Thymus (tissue), 11 donors: ENCODE results near the gene LEO1. TPM values are rescaled to one million over a fixed set of nuclear protein-coding genes. Genes with fewer than 3 reads are reported as not detected.
"Not testable (repeated sequence)": the region's sequence is repeated elsewhere in the genome, so short reads cannot be mapped to it uniquely, and the experiment has no call there.

Source experiments
- DNase-seq, 9 donors: peaks; one replicate each; pipeline ENCODE4 v3.0.0-alpha.2; 2013; ENCODE audit warnings: low spot score in 9 of 9, low read depth in 6 of 9, missing footprints in 1 of 9
- H3K27ac ChIP-seq, 2 donors: one replicate each; pipeline ENCODE4 v1.5.1; 2013; ENCODE audit warnings: control low read depth in 1 of 2, low read depth in 1 of 2, low read length in 1 of 2, mild to moderate bottlenecking in 1 of 2, moderate library complexity in 1 of 2
- H3K27me3 ChIP-seq, 2 donors: one replicate each; pipeline ENCODE4 v1.5.1; 2013; ENCODE audit warnings: low read length in 1 of 2; ENCODE audit not compliant: control insufficient read depth in 2 of 2, insufficient read depth in 1 of 2
- H3K36me3 ChIP-seq, 2 donors: one replicate each; pipeline ENCODE4 v1.5.1; 2013; ENCODE audit warnings: low read length in 1 of 2, mild to moderate bottlenecking in 1 of 2, moderate library complexity in 1 of 2; ENCODE audit not compliant: control insufficient read depth in 2 of 2, insufficient read depth in 2 of 2
- H3K4me1 ChIP-seq, 2 donors: one replicate each; pipeline ENCODE4 v1.5.1; 2013; ENCODE audit warnings: low read length in 2 of 2; ENCODE audit not compliant: control insufficient read depth in 2 of 2, insufficient read depth in 2 of 2
- H3K4me3 ChIP-seq, 2 donors: one replicate each; pipeline ENCODE4 v1.5.1; 2013; ENCODE audit warnings: low read length in 2 of 2, control low read depth in 1 of 2, mild to moderate bottlenecking in 1 of 2
- H3K9me3 ChIP-seq, 2 donors: one replicate each; pipeline ENCODE4 v1.5.1; 2013; ENCODE audit warnings: low read length in 1 of 2, mild to moderate bottlenecking in 1 of 2; ENCODE audit not compliant: control insufficient read depth in 2 of 2, insufficient read depth in 1 of 2
- WGBS: extraction: QIAGEN DNeasy Blood & Tissue Kit; methylation state at CpG from one replicate; pipeline ENCODE4 v1.1.7; 2013; 5-methylcytosine and 5-hydroxymethylcytosine counted together
- polyA plus RNA-seq: library from polyadenylated mRNA; stranded (reverse); fragments of 200-250 nt; gene quantifications from one replicate; pipeline ENCODE4 v1.2.3, GENCODE V29; 2013
- total RNA-seq: library from RNA; stranded (reverse); fragments of 120-200 nt; gene quantifications from one replicate; pipeline ENCODE4 v1.2.4, GENCODE V29; 2013
- donor health status: healthy.

LEO1 gene
- total and polyA plus RNA-seq, 2 donors, result 12.5 to 26.8 TPM

- 93% methylated on average over 5 of the region's 5 CpGs for WGBS
- H3K4me3 ChIP-seq, result no peak overlapping the region
- H3K27me3 ChIP-seq, result no peaks in the 10 kb centered on the region
- no peaks in the 10 kb centered on the region for H3K9me3 ChIP-seq
- no peaks in the 10 kb centered on the region for H3K36me3 ChIP-seq
- DNase-seq, result no peak
- H3K4me1 ChIP-seq, result peaks cover 0 to 8% of the 10 kb centered on the region in 2 donors
- H3K27ac ChIP-seq, result no peak overlapping the region
These were observed 34.4 kb upstream of the LEO1 start for GRCh38 chr15:52005748-52006701.

DNA sequence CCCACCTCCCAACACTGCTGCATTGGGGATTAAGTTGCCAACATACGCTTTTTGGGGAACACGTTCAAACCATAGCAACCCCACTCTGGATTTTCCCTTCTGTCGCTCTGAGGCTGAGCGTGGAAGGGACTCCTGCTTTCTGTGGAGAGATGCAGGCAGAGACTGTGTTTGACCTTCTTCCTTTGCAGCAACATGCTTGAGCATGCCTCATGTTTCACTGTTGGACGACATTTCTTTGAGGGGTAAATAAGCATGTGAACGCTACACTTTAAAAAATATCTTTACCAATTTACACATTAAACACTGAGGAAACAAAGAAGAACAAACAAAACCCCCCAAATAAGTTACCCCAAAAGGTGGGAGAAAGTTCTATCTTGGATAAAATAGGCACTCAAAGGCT, 33.2 kb upstream of the LEO1 start:
- Histone ChIP-seq H3K9me3 (no peaks in the 10 kb centered on the region), H3K4me1 (peaks cover 0 to 8% of the 10 kb centered on the region in 2 donors), H3K27me3 (no peaks in the 10 kb centered on the region), H3K36me3 (no peaks in the 10 kb centered on the region), H3K4me3 (no peak overlapping the region), H3K27ac (no peak overlapping the region)
- no peak for DNase-seq
- WGBS, result 95% methylated on average over 6 of the region's 6 CpGs

DNA sequence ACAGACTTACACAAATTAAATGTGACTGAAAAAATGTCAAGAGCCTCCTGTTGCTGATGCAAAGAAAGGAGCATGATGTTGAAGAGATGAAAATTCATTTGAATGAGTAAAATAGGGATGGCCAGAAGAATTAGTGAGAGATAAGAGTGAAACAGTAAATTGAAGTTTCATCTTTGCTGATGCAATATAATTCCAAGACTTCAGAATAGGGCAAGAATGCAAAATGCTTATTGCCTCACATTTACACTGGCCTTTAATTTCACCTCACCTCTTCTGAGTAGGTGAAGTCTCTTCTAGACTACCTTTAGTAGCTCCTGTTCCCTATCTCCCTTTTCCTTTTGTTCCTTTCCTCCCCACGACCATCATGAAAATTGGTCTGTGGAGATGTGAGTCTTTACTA, 32.1 kb upstream of the LEO1 start:
- no peak for DNase-seq
- Histone ChIP-seq H3K4me3 (no peak overlapping the region), H3K4me1 (peaks cover 0 to 7% of the 10 kb centered on the region in 2 donors), H3K9me3 (no peaks in the 10 kb centered on the region), H3K27ac (no peak overlapping the region), H3K27me3 (no peaks in the 10 kb centered on the region), H3K36me3 (no peaks in the 10 kb centered on the region)
- 98% methylated on average over 1 of the region's 1 CpG for WGBS

GRCh38 chr15:52003089-52003488, 31.5 kb upstream of the LEO1 start:
- 96% methylated on average over 7 of the region's 7 CpGs for whole genome bisulfite sequencing
- not testable (repeated sequence) for H3K36me3 ChIP-seq, H3K9me3 ChIP-seq, H3K4me3 ChIP-seq, DNase-seq, H3K27ac ChIP-seq, H3K27me3 ChIP-seq, H3K4me1 ChIP-seq

- H3K36me3 ChIP-seq, result no peaks in the 10 kb centered on the region
- no peak overlapping the region for H3K4me3 ChIP-seq
- no peak overlapping the region for H3K27ac ChIP-seq
- 91% methylated on average over 2 of the region's 2 CpGs for WGBS
- peaks cover 0 to 3% of the 10 kb centered on the region in 2 donors for H3K4me1 ChIP-seq
- H3K9me3 ChIP-seq, result no peaks in the 10 kb centered on the region
- DNase-seq, result no peak
- no peaks in the 10 kb centered on the region for H3K27me3 ChIP-seq
These were observed 30.8 kb upstream of the LEO1 start for GRCh38 chr15:52002351-52002750.

DNA sequence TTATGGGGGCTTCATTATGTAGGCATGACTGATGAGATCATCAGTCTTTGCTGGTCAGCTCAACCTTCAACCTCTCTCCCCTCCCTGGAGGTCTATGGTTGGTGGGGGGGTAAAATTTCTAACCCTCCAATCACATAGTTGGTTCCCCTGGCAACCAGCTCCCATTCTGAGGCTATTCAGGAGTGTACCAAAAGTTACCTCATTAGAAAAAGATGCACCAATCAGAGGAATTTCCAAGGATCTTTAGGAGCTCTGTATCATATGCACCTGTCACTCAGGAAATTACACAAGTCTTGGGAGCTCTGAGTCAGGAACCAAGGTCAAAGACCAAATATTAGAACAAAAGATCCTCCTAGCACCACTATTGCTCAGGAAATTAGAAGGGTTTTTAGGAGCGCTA, 21.4 kb upstream of the LEO1 start:
- no peaks in the 10 kb centered on the region for H3K36me3 ChIP-seq
- no peak for DNase-seq
- WGBS, result 97% methylated on average over 1 of the region's 1 CpG
- H3K9me3 ChIP-seq, result no peaks in the 10 kb centered on the region
- no peak overlapping the region for H3K27ac ChIP-seq
- H3K4me1 ChIP-seq, result no peaks in the 10 kb centered on the region
- no peaks in the 10 kb centered on the region for H3K27me3 ChIP-seq
- H3K4me3 ChIP-seq, result no peak overlapping the region

- no peaks in the 10 kb centered on the region for H3K4me1 ChIP-seq
- no peaks in the 10 kb centered on the region for H3K36me3 ChIP-seq
- 95% methylated on average over 4 of the region's 4 CpGs for WGBS
- no peak overlapping the region for H3K27ac ChIP-seq
- no peaks in the 10 kb centered on the region for H3K27me3 ChIP-seq
- H3K9me3 ChIP-seq, result no peaks in the 10 kb centered on the region
- H3K4me3 ChIP-seq, result no peak overlapping the region
- DNase-seq, result no peak
These were observed 19.6 kb upstream of the LEO1 start for GRCh38 chr15:51991141-51991540.

DNA sequence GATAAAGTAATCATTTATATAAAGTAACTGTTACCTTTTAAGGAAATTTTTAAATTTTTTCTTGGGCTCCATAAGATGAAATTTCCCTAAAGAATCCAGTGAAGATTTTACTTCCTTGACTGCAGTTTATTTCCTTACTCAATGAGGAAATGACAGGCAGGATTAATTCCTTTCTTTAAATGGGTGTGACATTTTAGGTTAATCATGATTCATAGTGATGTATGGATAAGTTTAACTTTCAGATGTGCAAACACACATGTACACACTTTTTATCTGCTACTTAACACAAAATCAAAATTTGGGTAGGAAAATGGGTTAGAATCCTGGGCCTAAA, 11.2 kb upstream of the LEO1 start:
- peaks cover 4 to 5% of the 10 kb centered on the region in 2 donors for H3K4me1 ChIP-seq
- no peak overlapping the region for H3K4me3 ChIP-seq
- no peaks in the 10 kb centered on the region for H3K36me3 ChIP-seq
- no peak for DNase-seq
- H3K27me3 ChIP-seq, result no peaks in the 10 kb centered on the region
- H3K9me3 ChIP-seq, result no peaks in the 10 kb centered on the region
- peak overlapping the region in 1 of 2 donors; percentile 83 for H3K27ac ChIP-seq

GRCh38 chr15:51982013-51982769, 10.6 kb upstream of the LEO1 start:
- H3K27me3 ChIP-seq, result no peaks in the 10 kb centered on the region
- H3K4me1 ChIP-seq, result peaks cover 4 to 5% of the 10 kb centered on the region in 2 donors
- WGBS, result 2% methylated on average over 7 of the region's 7 CpGs
- no peaks in the 10 kb centered on the region for H3K9me3 ChIP-seq
- H3K36me3 ChIP-seq, result no peaks in the 10 kb centered on the region
- peak overlapping the region; percentile 83 to 85 for H3K27ac ChIP-seq
- DNase-seq, result peak; percentile 37 to 89 (median 71)
- H3K4me3 ChIP-seq, result peak overlapping the region; percentile 24 to 40
